Activated T-helper 1 cell treated with Interleukin-2 at 50 U/mL for 16 hours (primary cell): ENCODE data around the gene BSN.
A peak's percentile ranks its signal among the peaks of the same experiment; 100 is the strongest.
"Not testable (repeated sequence)": the region's sequence is repeated elsewhere in the genome, so short reads cannot be mapped to it uniquely, and the experiment has no call there.

Experiments used
- DNase-seq: peaks from one replicate; pipeline ENCODE4 v3.0.0-alpha.2; 2020; ENCODE audit warnings: low read depth

Gene BSN

DNA sequence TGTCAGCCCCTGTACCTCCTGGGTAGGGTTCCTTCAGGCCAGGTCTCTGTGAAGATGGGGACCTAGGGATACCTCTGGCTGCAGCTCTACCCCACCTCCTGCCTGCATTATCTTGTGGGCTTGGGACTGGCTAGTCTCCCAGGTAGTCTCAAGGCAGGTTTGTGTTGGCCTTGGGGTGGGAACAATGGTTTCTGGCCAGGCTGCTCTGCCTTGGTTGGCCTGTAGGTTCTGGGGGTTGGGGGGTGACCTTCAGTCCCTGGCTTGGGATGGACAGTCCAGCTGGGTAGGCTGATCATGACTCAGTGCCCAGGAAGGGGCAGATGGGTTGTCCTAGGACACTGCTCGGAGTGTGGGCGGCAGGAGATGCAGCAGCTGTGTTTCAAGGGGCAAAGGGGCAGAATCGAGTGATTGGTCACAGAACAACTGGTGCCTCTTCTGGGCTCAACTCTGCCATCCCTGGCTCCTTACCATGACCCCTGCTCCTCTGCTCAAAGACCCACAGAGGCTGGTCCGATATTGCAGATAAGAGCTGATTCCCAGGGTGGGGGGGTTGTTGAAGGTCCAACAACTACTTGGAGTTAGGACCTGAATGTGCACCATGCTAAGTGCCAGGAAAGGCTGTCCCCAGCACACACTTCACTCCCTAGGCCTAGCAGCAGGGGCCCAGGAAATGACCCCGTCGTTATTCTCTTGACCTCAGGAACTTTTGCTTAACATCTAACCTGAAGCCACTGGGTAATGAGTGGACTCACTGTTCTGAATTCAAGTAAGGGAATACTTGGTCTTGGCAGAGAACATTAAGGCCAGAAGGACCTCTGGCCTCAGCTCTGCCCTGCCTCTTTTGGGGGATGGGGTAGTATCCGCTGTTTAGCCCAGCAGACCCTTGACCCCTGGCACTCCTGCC is 18.1 kb upstream of the BSN start:
- no peak for DNase-seq

DNA sequence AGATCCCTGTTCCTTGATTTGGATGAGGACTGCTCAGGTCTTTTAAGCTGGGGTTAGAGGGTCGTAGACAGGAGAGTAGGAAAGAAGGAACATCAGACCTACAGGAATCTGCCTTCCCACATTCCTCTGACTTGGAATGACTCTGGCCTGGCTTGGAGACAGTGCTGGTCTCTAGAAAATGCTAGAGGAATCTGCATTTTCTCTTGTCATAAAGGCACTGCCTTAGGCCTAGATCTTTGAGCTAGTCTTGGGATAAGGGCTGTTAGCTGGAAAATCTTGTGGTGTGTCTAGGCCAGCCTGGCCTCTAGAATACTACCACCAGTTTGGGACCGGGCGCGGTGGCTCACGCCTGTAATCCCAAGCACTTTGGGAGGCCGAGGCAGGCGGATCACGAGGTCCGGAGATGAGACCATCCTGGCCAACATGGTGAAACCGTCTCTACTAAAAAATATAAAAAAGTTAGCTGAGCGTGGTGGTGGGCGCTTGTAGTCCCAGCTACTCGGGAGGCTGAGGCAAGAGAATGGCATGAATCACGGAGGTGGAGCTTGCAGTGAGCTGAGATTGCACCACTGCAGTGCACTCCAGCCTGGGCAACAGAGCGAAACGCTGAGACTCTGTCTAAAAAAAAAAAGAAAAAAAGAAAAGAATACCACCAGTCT is 17.3 kb upstream of the BSN start:
- DNase-seq: no peak

DNA sequence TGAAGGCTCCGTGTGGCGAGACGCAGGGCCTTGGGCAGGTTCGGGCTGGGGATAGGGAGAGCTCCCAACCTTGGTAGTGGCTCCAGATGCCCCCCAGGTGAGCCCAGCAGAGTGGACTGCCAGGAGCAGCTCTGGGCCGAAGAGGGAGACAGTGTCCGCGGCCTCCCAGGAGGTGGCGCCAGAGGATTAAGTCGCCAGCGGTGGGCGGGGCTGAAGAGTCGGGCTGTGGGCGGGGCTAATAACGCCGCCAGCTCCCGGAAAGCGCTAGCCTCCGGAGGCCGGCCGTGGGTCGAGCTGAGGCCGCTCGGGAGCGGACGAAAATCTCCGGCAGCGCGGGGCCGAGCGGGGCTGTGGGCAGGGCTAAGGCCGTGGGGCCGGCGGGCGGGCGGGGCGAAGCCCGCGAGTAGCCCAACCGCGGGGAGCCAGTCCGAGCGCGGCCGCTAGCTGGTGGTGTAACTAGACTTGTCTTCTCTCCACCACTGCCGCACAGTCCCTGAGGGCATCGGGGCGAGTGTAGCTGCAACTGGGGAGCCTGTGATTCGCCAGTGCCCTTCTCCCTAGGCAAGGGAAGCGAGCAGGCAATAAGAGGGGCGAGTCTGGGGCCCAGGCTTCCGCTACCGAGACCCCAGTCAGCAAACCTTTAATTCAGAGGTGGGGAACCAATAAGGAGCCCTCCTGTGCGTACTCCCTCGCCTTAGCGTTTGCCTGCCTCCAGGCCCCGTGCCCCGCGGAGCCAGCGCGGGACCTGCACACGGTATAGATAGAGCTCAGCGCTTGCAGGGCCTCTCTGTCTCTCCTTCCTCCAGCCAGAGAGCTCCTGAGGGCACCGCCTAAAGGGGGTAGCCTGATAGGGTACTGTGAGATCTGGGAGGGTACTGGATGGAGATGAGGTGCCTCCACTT is 14.4 kb upstream of the BSN start:
- DNase-seq: peak; percentile 84

DNA sequence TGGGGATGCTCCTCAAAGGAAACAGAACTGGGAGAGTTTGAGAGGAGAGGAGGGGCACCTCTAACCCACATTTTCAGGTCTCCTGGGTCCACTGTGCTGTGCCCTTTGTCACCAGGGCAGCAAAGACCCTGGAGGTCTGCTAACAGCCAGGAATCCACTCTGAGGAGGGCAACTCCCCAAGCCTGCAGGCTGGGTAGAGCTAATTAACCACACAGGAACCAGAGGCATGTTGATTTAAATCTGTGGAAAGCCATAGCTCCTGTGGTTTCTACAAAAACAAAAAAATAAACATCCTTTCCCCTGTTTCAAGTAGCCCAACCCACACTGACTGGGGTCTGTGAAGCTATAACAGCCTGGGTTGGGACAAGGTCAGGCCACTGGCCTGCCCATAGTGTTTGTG is 2.2 kb upstream of the BSN start:
- DNase-seq: no peak

DNA sequence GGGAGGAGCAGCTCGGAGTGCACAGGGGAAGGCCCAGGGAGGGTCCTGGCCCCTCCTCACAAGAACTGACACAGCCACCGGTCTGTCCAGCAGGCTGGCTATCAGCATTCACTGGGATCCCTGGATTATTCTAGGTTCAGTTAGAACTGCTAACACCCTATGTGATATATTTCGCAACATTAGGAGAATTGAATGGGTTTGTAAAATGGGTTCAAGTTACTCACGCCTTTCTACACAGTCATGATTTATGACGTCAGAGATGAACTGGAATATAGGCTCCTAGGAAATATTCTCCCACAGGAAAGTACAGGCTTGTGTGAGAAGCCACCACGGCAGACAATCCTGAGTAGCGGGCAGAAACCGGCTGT is 969 bp upstream of the BSN start:
- no peak for DNase-seq

DNA sequence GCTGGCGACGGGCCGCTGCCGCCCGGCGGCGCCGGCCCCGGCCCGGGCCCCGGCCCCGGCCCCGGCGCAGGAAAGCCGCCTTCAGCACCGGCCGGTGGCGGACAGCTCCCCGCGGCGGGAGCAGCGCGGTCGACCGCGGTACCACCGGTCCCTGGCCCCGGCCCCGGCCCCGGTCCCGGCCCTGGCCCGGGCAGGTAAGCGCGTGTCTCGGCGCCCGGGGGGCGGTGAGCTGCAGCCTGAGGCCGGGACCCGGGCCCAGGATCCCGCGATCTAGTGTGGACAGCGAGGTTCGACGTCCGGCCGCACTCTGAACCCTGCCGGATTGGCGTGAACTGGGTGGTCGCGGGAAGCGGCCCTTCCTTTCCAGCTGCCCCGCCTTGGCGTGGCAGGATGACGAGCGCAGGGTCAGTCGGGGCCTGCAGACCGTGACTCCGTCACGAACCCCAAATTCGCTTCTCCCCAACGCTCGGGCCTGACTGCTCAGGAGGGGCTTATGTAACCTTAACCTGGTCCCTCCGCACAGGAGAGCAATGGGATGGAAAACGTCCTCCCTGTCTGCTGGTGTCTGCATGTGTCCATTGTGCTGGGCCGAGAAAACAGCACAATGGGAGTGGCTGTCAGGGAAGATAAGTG is 472 bp downstream of the BSN start:
- DNase-seq: peak; percentile 41

DNA sequence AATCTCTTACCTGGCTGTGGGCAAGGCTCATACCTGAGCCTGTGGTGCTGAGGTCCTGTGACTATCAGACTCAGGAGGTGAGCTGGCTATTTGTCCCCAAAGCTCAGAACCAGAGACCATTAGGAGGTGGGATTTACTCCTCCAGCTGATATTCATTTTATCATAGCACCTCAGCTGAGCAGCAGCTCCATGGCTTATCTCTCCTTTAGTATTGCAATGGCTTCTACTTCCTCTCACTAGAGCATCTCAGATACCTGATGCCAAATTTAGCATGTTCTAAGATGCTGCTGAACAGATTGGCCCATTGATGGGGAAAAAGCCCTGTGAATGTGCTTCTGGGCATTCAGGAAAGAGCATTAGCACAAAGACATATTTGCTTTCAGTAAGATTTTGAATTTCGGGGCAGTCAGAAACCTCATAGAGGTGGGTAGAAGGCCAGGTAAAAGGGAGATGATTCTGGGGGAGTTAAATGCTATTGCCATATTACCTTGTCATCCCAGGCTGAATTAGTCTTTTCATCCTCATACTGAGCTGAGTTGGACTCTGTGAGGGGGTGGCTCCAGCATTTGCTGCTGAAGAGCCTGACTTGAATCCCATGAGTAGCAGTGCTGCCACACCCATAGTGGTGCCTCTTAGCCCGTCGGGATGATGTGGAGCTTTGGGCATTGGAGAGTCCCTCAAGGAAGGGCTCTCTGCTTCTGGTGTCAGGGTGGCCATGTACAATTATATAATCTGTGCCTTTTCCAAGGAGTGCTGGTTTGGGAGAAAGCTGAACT is 2.4 kb downstream of the BSN start:
- DNase-seq: no peak

DNA sequence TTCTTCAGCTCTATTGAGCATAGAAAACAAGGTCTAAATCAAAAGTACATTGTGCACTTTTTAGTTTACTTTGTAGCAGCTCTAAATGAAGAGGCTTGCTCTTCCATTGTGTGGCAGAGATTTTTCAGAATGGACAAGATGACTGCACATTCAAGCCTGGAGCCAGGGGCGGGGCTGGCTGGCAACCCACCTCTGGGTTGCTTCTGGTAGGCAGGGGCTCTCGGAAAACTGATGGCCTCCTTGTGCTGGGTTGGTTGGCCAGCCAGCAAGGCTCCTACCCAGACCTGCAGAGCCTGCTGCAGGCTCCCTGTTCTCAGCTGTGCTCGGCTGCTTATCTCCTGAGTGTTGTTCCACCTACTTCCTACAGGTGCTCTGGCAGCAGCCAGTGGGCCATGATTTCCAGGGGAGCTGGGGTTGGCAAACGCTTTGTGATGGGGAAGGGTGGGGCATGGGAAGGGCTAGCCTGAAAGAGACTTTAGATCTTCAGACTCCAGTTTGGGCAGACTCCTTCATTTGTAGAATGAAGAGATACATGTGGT is 8.8 kb downstream of the BSN start:
- DNase-seq: no peak

DNA sequence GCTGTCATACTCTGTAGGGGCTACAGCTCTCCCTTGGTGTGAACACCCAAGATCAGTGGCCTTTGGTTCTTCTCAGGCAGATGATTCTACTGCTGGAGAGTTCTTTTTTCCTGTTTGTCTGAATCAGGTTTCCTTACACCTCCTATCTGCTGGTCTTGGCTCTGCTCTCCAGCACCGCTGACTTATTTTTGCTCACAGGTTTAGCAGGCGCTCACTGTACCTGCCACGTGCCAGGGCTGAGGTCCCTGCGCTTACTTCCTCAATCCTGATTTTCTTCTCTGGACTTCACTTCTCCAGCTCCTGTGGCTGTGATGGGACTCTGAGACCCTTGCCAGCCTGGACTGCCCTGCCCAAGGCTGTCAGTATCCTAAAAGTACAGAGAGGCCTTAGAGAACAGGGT is 9.5 kb downstream of the BSN start:
- DNase-seq: no peak

DNA sequence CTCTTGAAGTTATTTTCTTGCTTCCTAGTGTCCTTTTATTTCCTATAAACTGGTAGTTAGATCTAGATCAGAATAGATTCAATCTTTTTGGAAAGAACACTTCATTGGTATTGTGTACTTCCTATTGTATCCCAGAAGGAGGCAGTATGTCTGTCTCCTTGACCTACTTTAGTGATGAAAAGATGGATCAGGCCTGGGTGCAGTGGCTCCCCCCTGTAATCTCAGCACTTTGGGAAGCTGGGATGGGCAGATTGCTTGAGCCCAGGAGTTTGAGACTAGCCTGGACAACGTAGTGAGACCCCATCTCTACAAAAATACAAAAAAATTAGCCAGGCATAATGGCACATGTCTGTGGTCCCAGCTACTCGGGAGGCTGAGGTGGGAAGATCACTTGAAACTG is 12.0 kb downstream of the BSN start:
- DNase-seq: no peak

DNA sequence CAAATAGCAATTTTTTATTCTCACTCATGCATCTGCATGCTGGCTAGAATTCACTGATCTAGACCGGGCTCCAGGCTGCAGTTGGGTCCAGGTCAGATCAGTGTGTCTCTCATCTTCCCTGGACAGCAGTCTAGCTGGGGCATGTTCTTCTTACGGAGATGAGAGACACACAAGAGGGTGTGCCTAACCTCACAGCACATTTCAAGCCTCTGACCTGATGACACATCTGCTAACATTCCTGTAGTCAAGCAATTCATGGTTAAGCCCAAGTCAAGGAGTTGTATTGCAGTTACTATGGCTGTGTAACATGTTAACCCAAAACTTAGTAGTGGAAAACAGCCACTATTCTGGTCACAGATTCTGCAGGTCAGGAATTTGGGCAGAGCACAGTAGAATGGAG is 13.1 kb downstream of the BSN start:
- DNase-seq: no peak

DNA sequence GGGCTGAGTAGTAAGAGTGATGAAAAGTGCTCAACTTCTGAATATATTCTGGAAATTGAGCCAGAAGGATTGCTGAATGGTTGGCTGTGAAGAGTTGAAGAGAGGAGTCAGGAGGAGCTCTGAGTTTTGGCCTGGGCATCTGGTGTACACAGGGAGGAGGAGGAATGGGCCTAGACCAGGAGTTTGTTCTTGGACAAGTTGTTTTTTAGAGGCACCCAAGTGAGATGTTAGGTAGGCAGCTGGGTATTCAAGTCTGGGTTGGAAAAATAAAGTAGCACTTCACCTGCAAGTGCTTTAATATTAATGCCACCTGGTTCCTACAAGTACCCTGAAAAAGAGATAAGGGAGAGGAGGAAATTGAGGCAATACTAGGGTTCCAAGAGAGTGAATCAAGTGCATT is 14.7 kb downstream of the BSN start:
- no peak for DNase-seq

DNA sequence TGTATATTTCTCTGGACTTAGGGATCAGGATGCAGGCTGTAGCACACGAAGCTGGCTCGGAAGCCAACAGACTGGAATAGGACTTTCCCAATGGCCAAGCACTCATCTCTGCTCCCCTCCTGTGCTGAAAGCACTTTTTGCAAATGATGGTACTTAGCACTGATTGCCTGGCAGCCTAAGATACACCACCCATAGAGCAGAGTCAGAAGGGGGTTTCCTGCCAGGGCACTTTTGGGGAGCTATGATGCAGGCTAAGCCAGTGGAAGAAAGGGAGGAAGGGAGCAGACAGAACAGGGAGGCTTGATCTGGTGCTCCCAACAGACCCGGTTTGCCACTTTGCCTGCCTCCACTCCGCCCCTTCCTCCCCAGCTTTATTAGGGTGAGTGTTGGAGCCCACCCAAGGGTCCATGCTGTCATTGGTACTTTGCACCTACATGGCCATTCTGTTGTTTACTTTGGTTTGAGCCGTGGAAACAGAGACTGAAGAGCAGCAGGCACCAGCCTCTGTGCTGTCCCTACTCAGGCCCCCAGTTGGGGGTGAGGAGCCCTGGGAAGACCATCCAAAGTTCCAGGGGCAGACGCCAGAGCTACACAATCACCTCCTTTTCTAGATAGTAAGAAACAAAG is 15.9 kb downstream of the BSN start:
- no peak for DNase-seq

DNA sequence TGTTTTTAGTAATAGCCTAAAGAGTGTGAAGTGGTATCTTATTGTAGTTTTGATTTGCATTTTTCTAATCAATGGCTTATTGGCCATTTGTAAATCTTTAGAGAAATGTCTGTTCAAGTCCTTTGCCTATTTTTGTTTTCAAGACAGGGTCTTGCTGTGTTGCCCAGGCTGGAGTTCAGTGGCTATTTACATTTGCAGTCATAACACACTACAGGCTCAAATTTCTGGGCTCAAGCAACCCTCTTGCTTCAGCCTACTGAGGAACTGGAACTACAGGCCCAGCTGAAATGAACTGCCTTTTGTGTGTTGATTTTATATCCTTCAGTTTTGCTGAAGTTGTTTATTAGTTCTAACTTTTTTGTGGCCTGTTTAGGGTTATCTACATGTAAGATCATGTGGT is 27.9 kb downstream of the BSN start:
- no peak for DNase-seq

DNA sequence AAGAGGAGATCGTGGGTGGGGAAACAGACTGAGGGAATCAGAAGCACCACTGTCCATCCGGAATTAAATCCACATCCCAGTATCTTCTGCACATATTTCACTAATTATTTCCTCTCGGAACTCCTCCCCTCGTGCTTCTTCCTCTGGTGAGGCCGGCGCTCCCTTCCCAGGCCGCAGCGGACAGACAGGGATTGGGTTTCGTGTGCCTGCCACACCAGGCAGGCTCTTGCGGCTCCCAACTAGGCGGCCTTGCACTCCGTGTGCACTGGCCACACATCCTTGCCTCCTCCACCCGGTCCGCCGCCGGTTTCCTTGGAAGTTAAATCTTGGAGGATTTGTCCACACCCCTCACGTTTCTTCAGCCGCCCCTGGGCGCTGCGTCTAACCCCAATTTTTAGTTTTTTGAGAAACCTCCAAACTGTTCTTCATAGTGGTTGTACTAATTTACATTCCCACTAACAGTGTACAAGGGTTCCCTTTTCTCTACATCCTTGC is 31.0 kb downstream of the BSN start:
- DNase-seq: not testable (repeated sequence)

DNA sequence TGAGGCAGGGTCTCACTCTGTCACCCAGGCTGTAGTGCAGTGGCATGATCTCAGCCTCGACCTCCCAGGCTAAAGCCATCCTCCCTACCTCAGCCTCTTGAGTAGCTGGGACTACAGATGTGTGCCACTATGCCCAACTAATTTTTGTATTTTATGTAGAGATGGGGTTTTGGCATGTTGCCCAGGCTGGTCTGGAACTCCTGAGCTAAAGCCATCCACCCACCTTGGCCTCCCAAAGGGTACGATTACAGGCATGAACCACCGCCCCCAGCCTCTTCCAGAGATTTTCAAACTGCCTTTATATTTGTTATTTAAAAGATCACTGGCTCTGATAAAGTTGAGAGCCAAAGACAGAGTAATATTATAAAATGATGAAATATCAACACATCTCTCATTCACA is 37.3 kb downstream of the BSN start:
- DNase-seq: no peak

DNA sequence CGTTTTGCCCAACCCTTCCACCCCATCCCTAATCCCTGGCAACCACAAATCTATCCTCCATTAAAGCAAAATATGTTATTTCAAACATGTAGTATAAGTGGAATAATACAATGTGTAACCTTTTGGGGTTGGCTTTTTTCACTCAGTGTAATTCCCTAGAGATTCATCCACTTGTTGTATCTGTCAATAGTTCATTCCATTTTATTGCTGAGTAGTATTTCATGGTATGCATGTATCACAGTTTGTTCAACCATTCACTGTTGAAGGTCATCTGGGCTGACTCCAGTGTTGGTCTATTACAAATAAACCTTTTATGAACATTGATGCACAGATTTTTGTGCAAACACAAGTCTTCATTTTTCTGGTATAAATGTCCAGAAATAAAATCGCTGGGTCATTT is 38.8 kb downstream of the BSN start:
- DNase-seq: no peak

DNA sequence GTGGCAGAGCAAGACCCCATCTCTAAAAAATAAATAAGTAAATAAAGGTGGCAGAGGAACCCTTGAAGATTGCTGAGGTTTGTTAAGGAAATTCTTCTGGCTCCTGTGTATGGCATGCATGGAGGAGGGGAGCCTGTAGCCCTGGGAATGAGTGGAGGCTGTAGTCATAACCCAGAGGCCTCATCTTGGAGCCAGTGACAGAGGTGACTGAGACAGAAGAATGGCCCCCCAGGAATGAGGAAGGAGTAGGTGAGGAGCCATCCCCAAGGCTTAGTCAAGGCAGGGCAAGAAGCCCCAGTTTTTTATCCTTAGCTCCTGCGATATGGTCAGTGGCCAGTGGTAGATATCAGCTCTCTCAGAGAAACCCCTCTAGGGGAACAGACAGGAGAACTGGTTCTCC is 46.5 kb downstream of the BSN start:
- DNase-seq: no peak

DNA sequence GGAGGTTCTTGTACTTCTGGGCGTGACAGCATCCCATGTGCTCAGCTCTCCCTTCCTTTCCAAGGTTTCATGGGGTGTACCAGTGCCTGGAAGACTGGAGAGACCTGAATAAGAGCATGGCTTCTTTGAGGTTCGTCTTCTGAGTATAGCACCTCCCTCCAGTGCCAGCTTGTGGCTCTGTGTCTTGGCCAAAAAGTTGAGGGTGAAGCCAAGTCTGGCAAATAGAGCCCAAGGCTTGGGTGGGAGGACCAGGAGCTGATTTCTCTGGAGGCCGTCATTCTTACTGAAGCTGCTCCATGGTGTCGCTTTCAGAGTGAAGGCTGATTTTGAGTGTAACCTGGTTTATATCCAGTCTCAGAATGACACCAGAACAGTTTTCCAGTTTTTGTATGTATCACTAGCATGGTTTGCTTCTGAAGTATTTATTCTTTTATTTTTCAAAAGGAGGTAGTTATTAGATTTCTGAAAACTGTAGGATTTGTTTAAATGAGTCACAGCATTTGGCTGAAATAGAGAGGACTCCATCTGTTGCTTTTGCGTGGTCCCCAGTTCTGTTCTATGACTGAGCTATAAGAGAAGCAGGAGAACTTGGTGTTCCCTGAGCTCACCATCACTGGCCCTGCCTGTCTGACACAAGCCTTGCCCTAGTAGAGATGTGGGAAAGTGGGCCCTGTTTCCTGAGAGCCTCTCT is 47.2 kb downstream of the BSN start:
- no peak for DNase-seq

DNA sequence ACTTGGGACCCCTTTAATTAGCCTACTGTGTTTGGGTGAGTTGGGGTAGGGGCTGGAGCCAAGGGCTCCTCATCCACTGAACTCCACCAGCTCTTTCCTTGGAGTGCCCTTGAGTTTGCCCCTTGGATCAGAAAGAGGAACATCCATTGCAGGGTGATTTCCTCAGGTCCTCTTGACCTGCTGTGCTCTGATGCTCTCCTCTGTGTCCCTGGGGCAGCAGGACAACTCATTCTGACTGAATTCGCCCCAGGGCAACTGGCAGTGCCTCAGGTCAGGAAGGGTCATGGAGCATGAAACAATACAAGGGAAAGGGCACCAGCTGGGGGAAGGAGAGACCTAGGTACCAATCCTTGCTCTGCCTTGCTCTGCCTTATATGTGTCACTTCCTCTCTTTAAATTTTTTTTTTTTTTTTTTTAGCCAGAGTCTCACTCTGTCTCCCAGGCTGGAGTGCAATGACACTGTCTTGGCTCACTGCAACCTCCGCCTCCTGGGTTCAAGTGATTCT is 47.8 kb downstream of the BSN start:
- no peak for DNase-seq
